Spleen (tissue), 11 donors: ENCODE data around the gene HPDL. TPM values are rescaled to one million over a fixed set of nuclear protein-coding genes. Genes with fewer than 3 reads are reported as not detected.

Experiments used
- DNase-seq: peaks from one replicate; pipeline ENCODE4 v3.0.0-alpha.2; 2020
- H3K27ac ChIP-seq, 8 donors: fragments of 200-600 bp; sonication (generic) in 7 of 8; 1 replicate in 4 of 8; 2 replicates in 4 of 8; pipeline versions ENCODE4 v1.5.0 to v1.8.0; 2016 to 2021; ENCODE audit warnings: inconsistent platforms in 4 of 8, mild to moderate bottlenecking in 4 of 8, moderate library complexity in 1 of 8
- H3K27me3 ChIP-seq, 7 donors: fragments of 200-600 bp; sonication (generic) in 6 of 7; replicated peaks in 1 of 7; 1 replicate in 4 of 7; 2 replicates in 3 of 7; pipeline versions ENCODE4 v1.5.0 to v1.8.0; 2016 to 2021; ENCODE audit warnings: inconsistent platforms in 3 of 7, mild to moderate bottlenecking in 1 of 7
- H3K36me3 ChIP-seq, 6 donors: fragments of 200-600 bp; sonication (generic) in 5 of 6; 1 replicate in 4 of 6; 2 replicates in 2 of 6; pipeline versions ENCODE4 v1.5.0 to v1.8.0; 2016 to 2021; ENCODE audit warnings: inconsistent platforms in 2 of 6
- H3K4me1 ChIP-seq, 6 donors: fragments of 200-600 bp; sonication (generic) in 5 of 6; 1 replicate in 3 of 6; 2 replicates in 3 of 6; pipeline versions ENCODE4 v1.5.0 to v1.8.0; 2016 to 2021; ENCODE audit warnings: inconsistent platforms in 3 of 6
- H3K4me3 ChIP-seq, 8 donors: fragments of 200-600 bp; sonication (generic) in 7 of 8; 1 replicate in 4 of 8; 2 replicates in 4 of 8; pipeline versions ENCODE4 v1.5.0 to v1.8.0; 2016 to 2021; ENCODE audit warnings: inconsistent platforms in 4 of 8, mild to moderate bottlenecking in 4 of 8, moderate library complexity in 2 of 8
- H3K9me3 ChIP-seq, 8 donors: fragments of 200-600 bp; sonication (generic) in 7 of 8; 1 replicate in 4 of 8; 2 replicates in 4 of 8; pipeline versions ENCODE4 v1.5.0 to v1.8.0; 2016 to 2021; ENCODE audit warnings: inconsistent platforms in 4 of 8
- POLR2A ChIP-seq, 3 donors: fragments of 450-650 bp; IDR thresholded peaks; one replicate each; pipeline ENCODE4 v1.5.1; 2017; ENCODE audit warnings: antibody characterized with exemption in 3 of 3, mild to moderate bottlenecking in 1 of 3
- POLR2AphosphoS5 ChIP-seq, 3 donors: sonication (generic); formaldehyde crosslinking; IDR thresholded peaks; one replicate each; pipeline ENCODE4 v1.5.1; 2017; ENCODE audit warnings: antibody characterized with exemption in 3 of 3
- WGBS, 5 donors: extraction: QIAGEN DNeasy Blood & Tissue Kit in 3 of 5; methylation state at CpG; one replicate each; pipeline versions ENCODE4 v1.1.5 to v1.1.7; 2013 to 2018; 5-methylcytosine and 5-hydroxymethylcytosine counted together
- intact Hi-C: fragments of 100-400 bp; cut with DNase I; formaldehyde crosslinking; loops from one replicate; pipeline ENCODE4 v1.15.0; 2023; ENCODE audit warnings: low total_unique reads
- polyA plus RNA-seq, 3 donors: library from polyadenylated mRNA; stranded (reverse); fragments of 200-250 nt; gene quantifications; one replicate each; pipeline ENCODE4 v1.2.1, GENCODE V29; 2013
- total RNA-seq, 7 donors: library from RNA; depleted of rRNA in 3 of 7; stranded (reverse); fragments of >200 nt in 3 of 7; fragmentation: NEBNext Ultra II Directional in 4 of 7; extraction: Animal tissue kit (Norgen Biotek cat#: 25700) in 4 of 7; gene quantifications; one replicate each; pipeline versions ENCODE4 v1.1.0 to v1.2.1, GENCODE V29; 2016 to 2021
- TF ChIP-seq, protein P1 (sequence below), 11 experiments: fragments of 200-600 bp in 7 of 11; fragments of 450-650 bp in 4 of 11; sonication (generic) in 4 of 11; IDR thresholded peaks in 8 of 11; conservative IDR thresholded peaks in 3 of 11; 1 replicate in 7 of 11; 2 replicates in 4 of 11; pipeline versions ENCODE4 v1.4.0 to v1.8.0; 2016 to 2021; ENCODE audit warnings: antibody characterized with exemption in 11 of 11, inconsistent platforms in 4 of 11, mild to moderate bottlenecking in 1 of 11
- donor health status: healthy with polysubstance abuse.
- donor health status: DM: no; HTN: no; CAD: no; lungs with moderate emphysema.
- donor health status: DM: no; HTN: no; CAD: no.
- donor health status: Bipolar disorder and iron deficiency.
- donor health status: healthy.
- donor health status: DM: no; HTN: no; CAD: no.
- donor health status: DM: yes; HTN: yes; CAD: no.

Gene HPDL
- total and polyA plus RNA-seq, 10 donors: 0.73 to 4.6 (median 2.4) TPM

DNA sequence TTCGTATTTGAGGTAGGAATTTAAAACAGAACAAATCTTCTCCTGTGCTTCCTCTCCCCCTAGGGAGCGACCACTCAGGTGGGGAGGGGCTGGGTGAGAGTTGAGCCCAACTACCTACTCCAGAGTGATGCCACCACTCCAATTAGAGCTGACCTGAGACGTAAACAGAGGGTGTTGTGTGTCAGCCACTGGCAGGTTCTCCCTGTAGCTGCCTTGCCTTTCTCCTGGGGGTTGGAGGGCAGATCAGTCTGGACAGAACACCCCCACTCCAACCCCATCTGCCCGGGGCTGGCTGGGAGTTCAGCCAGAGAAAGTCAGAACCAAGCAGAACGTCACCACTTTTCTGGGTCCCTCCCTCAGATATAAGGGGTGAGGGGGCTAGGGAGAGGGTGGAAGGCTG lies 2.0 kb downstream of the HPDL start:
- 75 to 79% (median 76%) methylated on average over 5 of the region's 5 CpGs for WGBS, 5 donors
- TF ChIP-seq POLR2A (IDR thresholded peaks at IDR 0.05) (no peak), POLR2AphosphoS5 (IDR thresholded peaks at IDR 0.05) (no peak)
- TF ChIP-seq, protein P1, sequence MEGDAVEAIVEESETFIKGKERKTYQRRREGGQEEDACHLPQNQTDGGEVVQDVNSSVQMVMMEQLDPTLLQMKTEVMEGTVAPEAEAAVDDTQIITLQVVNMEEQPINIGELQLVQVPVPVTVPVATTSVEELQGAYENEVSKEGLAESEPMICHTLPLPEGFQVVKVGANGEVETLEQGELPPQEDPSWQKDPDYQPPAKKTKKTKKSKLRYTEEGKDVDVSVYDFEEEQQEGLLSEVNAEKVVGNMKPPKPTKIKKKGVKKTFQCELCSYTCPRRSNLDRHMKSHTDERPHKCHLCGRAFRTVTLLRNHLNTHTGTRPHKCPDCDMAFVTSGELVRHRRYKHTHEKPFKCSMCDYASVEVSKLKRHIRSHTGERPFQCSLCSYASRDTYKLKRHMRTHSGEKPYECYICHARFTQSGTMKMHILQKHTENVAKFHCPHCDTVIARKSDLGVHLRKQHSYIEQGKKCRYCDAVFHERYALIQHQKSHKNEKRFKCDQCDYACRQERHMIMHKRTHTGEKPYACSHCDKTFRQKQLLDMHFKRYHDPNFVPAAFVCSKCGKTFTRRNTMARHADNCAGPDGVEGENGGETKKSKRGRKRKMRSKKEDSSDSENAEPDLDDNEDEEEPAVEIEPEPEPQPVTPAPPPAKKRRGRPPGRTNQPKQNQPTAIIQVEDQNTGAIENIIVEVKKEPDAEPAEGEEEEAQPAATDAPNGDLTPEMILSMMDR (IDR thresholded peaks at IDR 0.05 in 8 of 11, conservative IDR thresholded peaks at IDR 0.05 in 3 of 11): no peak
- intact Hi-C loops: no loop called here
- peaks cover 0 to 53% (median 36%) of the 10 kb centered on the region in 6 donors for H3K36me3 ChIP-seq
- H3K27ac ChIP-seq: no peak overlapping the region
- peaks cover 0 to 8% (median 0%) of the 10 kb centered on the region in 7 donors for H3K27me3 ChIP-seq
- H3K9me3 ChIP-seq: no peaks in the 10 kb centered on the region
- peaks cover 7 to 31% (median 27%) of the 10 kb centered on the region in 6 donors for H3K4me1 ChIP-seq
- DNase-seq: no peak
- H3K4me3 ChIP-seq: no peak overlapping the region

DNA sequence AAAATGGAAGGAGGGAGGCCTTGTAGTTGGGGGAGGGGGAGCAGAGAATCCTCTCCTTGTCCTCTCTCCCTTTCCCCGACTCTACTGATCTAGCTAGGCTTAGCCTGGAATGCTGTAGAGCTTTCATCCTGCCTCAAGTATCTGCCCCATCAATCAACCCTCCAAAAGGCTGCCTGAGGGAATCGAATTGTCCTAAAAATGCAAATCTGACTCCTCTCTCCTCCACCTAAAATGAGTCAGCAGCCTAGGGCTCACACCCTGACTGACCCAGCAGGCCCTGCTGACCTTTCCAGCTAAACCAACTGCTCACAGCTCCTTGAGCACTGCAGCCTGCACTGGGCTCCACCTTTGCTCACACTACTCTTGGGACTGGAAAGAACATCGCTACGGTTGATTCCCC lies 2.8 kb downstream of the HPDL start:
- TF ChIP-seq POLR2AphosphoS5 (IDR thresholded peaks at IDR 0.05) (no peak), POLR2A (IDR thresholded peaks at IDR 0.05) (no peak)
- TF ChIP-seq, protein P1 (IDR thresholded peaks at IDR 0.05 in 8 of 11, conservative IDR thresholded peaks at IDR 0.05 in 3 of 11): no peak
- Histone ChIP-seq H3K27me3 (peaks cover 0 to 8% (median 0%) of the 10 kb centered on the region in 7 donors), H3K27ac (no peak overlapping the region), H3K9me3 (no peaks in the 10 kb centered on the region), H3K4me3 (no peak overlapping the region), H3K36me3 (peaks cover 0 to 59% (median 39%) of the 10 kb centered on the region in 6 donors), H3K4me1 (peaks cover 12 to 39% (median 34%) of the 10 kb centered on the region in 6 donors)
- intact Hi-C loops: no loop called here
- DNase-seq: no peak
- WGBS, 5 donors: 80 to 94% (median 87%) methylated on average over 4 of the region's 4 CpGs

DNA sequence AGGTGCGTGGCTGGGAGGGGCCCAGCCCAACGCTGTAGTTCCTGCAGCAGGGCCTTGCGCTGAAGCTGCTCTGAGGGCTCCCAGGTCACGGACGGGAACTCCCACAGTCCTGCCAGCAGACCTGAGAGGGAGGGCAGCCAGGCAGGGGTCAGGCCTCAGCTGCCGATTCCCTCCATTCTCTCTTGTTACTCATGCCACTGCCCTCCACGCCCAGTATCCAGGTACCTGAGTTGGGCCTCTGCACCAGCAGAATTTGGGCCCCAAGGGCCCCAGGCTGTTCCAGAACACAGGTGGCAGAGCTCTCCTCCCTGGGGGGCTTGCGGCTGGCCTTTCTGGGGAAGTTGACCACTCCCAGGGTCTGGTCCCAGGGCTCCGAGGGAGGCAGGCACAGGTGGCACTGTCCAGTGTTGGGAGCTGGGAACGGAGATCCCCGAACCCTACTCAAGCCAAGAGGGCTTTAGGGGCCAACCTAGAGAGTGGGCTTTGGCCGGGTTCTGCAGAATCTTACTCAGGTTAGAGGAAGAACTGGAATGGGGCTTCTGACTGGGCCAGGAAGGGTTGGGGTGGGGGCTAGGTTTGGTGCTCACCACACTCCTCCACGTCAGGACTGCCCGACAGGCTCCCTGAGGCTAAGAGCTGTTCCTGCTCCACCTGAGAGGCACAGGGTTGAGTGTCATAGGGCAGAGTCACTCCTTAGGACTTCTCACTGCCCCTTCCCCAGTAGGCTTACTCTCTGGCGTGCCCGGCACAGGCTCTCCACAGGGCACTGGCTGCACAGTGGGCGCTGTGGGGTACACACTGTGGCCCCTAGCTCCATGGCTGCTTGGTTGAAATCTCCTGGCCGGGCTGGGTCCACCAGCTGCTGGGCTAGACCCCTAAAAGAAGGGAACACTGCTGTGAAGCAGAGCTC lies 5.0 kb downstream of the HPDL start:
- TF ChIP-seq, protein P1 (IDR thresholded peaks at IDR 0.05 in 8 of 11, conservative IDR thresholded peaks at IDR 0.05 in 3 of 11): no peak
- no peak for TF ChIP-seq POLR2AphosphoS5 (IDR thresholded peaks at IDR 0.05)
- TF ChIP-seq POLR2A (IDR thresholded peaks at IDR 0.05): no peak
- no peak for DNase-seq
- Histone ChIP-seq H3K27ac (no peak overlapping the region), H3K4me1 (peaks cover 15 to 30% (median 26%) of the 10 kb centered on the region in 6 donors), H3K36me3 (peaks cover 0 to 59% (median 39%) of the 10 kb centered on the region in 6 donors), H3K9me3 (no peaks in the 10 kb centered on the region), H3K4me3 (no peak overlapping the region), H3K27me3 (peaks cover 0 to 8% (median 0%) of the 10 kb centered on the region in 7 donors)
- 93 to 96% (median 94%) methylated on average over 8 to 18 of the region's 18 CpGs for WGBS, 5 donors
- intact Hi-C loops: no loop called here

DNA sequence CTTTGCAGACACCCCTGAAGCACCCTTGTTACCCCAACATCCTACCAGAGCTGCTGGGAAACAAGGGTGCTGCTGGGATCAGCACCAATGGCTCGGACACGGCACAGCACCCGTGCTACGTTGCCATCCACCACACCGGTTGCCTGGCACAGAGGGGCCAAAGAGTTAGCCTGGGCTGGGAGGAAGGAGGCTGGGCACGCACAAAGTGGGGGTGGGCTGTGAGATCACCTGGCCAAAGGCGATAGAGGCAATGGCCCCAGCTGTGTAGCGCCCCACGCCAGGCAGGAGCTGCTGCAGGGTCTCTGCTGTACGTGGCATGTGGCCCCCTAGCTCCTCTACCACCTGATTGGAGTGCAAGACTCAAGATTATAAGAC lies 5.6 kb downstream of the HPDL start:
- H3K4me1 ChIP-seq: peaks cover 8 to 26% (median 20%) of the 10 kb centered on the region in 6 donors
- no peak for DNase-seq
- no peak overlapping the region for H3K27ac ChIP-seq
- peaks cover 0 to 59% (median 39%) of the 10 kb centered on the region in 6 donors for H3K36me3 ChIP-seq
- TF ChIP-seq, protein P1 (IDR thresholded peaks at IDR 0.05 in 8 of 11, conservative IDR thresholded peaks at IDR 0.05 in 3 of 11): no peak
- TF ChIP-seq POLR2AphosphoS5 (IDR thresholded peaks at IDR 0.05) (no peak), POLR2A (IDR thresholded peaks at IDR 0.05) (no peak)
- no peaks in the 10 kb centered on the region for H3K9me3 ChIP-seq
- intact Hi-C loops: no loop called here
- no peak overlapping the region for H3K4me3 ChIP-seq
- peaks cover 0 to 6% (median 0%) of the 10 kb centered on the region in 7 donors for H3K27me3 ChIP-seq
- 90 to 99% (median 98%) methylated on average over 8 to 10 of the region's 10 CpGs for WGBS, 5 donors
